Neural cell (in vitro differentiated cells): Measurements from ENCODE around the gene CYP3A4. TPM values are rescaled to one million over a fixed set of nuclear protein-coding genes. Genes with fewer than 3 reads are reported as not detected.

ENCODE experiments used
- H2AFZ ChIP-seq: fragments of 200-600, 300-800 bp; sonication (generic), shearing (Covaris generic); 2 replicates; pipeline ENCODE4 v1.6.0; 2014; ENCODE audit warnings: low read depth, mild to moderate bottlenecking, antibody characterized with exemption, low read length, moderate library complexity
- H3F3A ChIP-seq: fragments of 200-600 bp; shearing (Covaris generic); 2 replicates; pipeline ENCODE4 v1.6.1; 2016; ENCODE audit warnings: mild to moderate bottlenecking, moderate library complexity, mixed read lengths, antibody characterized with exemption, low read length; ENCODE audit not compliant: insufficient read depth, poor library complexity, severe bottlenecking
- H3K27ac ChIP-seq: fragments of 200-600, 300-800 bp; sonication (generic), shearing (Covaris generic); 2 replicates; pipeline ENCODE4 v1.5.1; 2014; ENCODE audit warnings: mild to moderate bottlenecking, low read length, moderate library complexity
- H3K27me3 ChIP-seq: fragments of 300-800, 200-600 bp; sonication (generic), shearing (Covaris generic); 2 replicates; pipeline ENCODE4 v1.6.0; 2014; ENCODE audit warnings: mild to moderate bottlenecking, low read depth, low read length, moderate library complexity; ENCODE audit not compliant: insufficient read depth
- H3K36me3 ChIP-seq: fragments of 300-800, 200-600 bp; sonication (generic), shearing (Covaris generic); 2 replicates; pipeline ENCODE4 v1.5.1; 2014; ENCODE audit warnings: mild to moderate bottlenecking, antibody characterized with exemption, low read length, moderate library complexity; ENCODE audit not compliant: insufficient read depth
- H3K4me2 ChIP-seq: fragments of 300-800, 200-600 bp; sonication (generic), shearing (Covaris generic); 2 replicates; pipeline ENCODE4 v1.6.0; 2014; ENCODE audit warnings: mild to moderate bottlenecking, low read length
- H3K4me3 ChIP-seq: fragments of 300-800, 200-600 bp; sonication (generic), shearing (Covaris generic); 2 replicates; pipeline ENCODE4 v1.5.1; 2014; ENCODE audit warnings: mild to moderate bottlenecking, low read length, moderate library complexity
- H3K79me2 ChIP-seq: fragments of 200-600 bp; shearing (Covaris generic); replicated peaks from 2 replicates; pipeline ENCODE4 v1.6.0; 2014; ENCODE audit warnings: mild to moderate bottlenecking, low read length, moderate library complexity; ENCODE audit not compliant: insufficient read depth
- H3K9ac ChIP-seq: fragments of 300-800, 200-600 bp; sonication (generic), shearing (Covaris generic); 2 replicates; pipeline ENCODE4 v1.6.1; 2016; ENCODE audit warnings: mild to moderate bottlenecking, low read length, mixed read lengths
- H3K9me2 ChIP-seq: fragments of 200-600 bp; shearing (Covaris generic); 2 replicates; pipeline ENCODE4 v1.6.1; 2016; ENCODE audit warnings: mild to moderate bottlenecking, low read length, mixed read lengths; ENCODE audit not compliant: insufficient read depth
- H3K9me3 ChIP-seq: fragments of 200-600, 300-800 bp; sonication (generic), shearing (Covaris generic); 2 replicates; pipeline ENCODE4 v1.6.1; 2016; ENCODE audit warnings: mild to moderate bottlenecking, mixed run types, low read length, moderate library complexity, mixed read lengths
- H4K20me1 ChIP-seq: fragments of 200-600 bp; shearing (Covaris generic); 2 replicates; pipeline ENCODE4 v1.6.1; 2016; ENCODE audit warnings: mild to moderate bottlenecking, mixed run types; ENCODE audit not compliant: insufficient read depth
- CTCF ChIP-seq: fragments of 450-650 bp; IDR thresholded peaks from 2 replicates; pipeline ENCODE4 v1.5.1; 2014; ENCODE audit warnings: antibody characterized with exemption, mild to moderate bottlenecking, moderate library complexity; ENCODE audit not compliant: poor library complexity, severe bottlenecking
- EP300 ChIP-seq: fragments of 450-650 bp; conservative IDR thresholded peaks from 2 replicates; pipeline ENCODE4 v1.6.1; 2014; ENCODE audit warnings: antibody characterized with exemption, mild to moderate bottlenecking, moderate library complexity; ENCODE audit not compliant: poor library complexity, severe bottlenecking
- EZH2 ChIP-seq: fragments of 200-600, 300-800 bp; shearing (Covaris generic), sonication (generic); IDR thresholded peaks from 2 replicates; pipeline ENCODE4 v1.6.1; 2014; ENCODE audit warnings: antibody characterized with exemption, low read length, borderline replicate concordance, mild to moderate bottlenecking; ENCODE audit not compliant: insufficient read depth, poor library complexity, severe bottlenecking
- MXI1 ChIP-seq: fragments of 450-650 bp; conservative IDR thresholded peaks from 2 replicates; pipeline ENCODE4 v1.6.1; 2014; ENCODE audit warnings: antibody characterized with exemption, mild to moderate bottlenecking; ENCODE audit not compliant: poor library complexity, severe bottlenecking
- POLR2AphosphoS5 ChIP-seq: IDR thresholded peaks from 2 replicates; pipeline ENCODE4 v1.6.1; 2012
- RAD21 ChIP-seq: fragments of 450-650 bp; conservative IDR thresholded peaks from 2 replicates; pipeline ENCODE4 v1.6.1; 2014; ENCODE audit warnings: antibody characterized with exemption, mild to moderate bottlenecking, moderate library complexity
- REST ChIP-seq: IDR thresholded peaks from 2 replicates; pipeline ENCODE4 v1.6.1; 2012; ENCODE audit warnings: borderline replicate concordance
- SMC3 ChIP-seq: fragments of 450-650 bp; conservative IDR thresholded peaks from 2 replicates; pipeline ENCODE4 v1.6.1; 2014; ENCODE audit warnings: antibody characterized with exemption, mild to moderate bottlenecking, moderate library complexity; ENCODE audit not compliant: poor library complexity
- TAF1 ChIP-seq: IDR thresholded peaks from 2 replicates; pipeline ENCODE4 v1.6.1; 2012; ENCODE audit warnings: low read depth
- polyA plus RNA-seq: library from polyadenylated mRNA; depleted of rRNA; stranded (reverse); fragments of >200 nt; gene quantifications from 2 replicates; pipeline ENCODE4 v1.2.3, GENCODE V29; 2014

The CYP3A4 gene
- polyA plus RNA-seq, 1 donor from 2014 or later, result not detected

GRCh38 chr7:99828811-99829210, 44.8 kb upstream of the CYP3A4 start:
- Histone ChIP-seq H3K36me3 (no peaks in the 10 kb centered on the region), H3K27ac (no peak overlapping the region), H2AFZ (no peak overlapping the region), H3K9me2 (no peaks in the 10 kb centered on the region), H3F3A (no peaks in the 10 kb centered on the region), H3K4me2 (no peak overlapping the region), H4K20me1 (no peaks in the 10 kb centered on the region), H3K79me2 (no peaks in the 10 kb centered on the region), H3K9ac (no peak overlapping the region), H3K4me3 (no peak overlapping the region), H3K9me3 (no peaks in the 10 kb centered on the region), H3K27me3 (no peaks in the 10 kb centered on the region)
- TF ChIP-seq TAF1 (no peak), RAD21 (no peak), EZH2 (no peak), POLR2AphosphoS5 (no peak), MXI1 (no peak), EP300 (no peak), CTCF (no peak), REST (no peak), SMC3 (no peak)

DNA sequence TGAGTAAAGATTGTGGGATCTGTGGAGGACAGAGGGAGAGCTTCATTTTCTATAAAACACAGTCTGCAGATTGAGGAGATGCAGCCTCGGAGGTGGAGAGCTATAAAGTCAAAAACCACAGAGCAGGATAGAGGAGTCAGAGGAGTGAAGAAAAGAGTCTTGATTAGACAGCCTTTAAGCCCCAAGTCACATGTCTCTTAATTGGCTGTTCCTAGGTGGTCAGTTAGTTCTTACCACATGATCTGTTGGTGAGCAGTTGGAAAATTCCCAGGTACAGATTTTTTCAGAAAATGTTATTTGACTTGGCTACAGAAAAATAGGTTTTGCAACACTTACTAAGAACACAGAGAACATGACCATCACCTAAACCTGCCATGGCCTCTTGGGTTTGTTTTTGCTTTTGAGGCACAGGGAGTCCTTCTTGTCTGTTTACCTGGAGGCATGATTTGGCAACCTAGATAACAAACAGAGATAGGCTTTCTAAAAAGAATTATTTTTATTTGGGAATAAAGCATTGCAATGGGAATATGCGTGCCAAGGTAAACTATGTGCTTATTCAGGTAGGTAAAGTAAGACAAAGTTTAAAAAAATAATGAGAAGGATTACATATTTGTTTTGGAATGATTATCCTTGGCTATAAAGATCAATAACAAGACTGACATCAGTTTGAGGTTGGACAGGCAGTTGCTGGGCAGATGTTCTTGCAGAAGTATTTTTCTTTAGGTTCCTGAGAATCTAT, 43.2 kb upstream of the CYP3A4 start:
- Histone ChIP-seq H3K4me2 (no peak overlapping the region), H3K9ac (no peak overlapping the region), H3K4me3 (no peak overlapping the region), H3K27me3 (no peaks in the 10 kb centered on the region), H3K9me2 (no peaks in the 10 kb centered on the region), H3K9me3 (no peaks in the 10 kb centered on the region), H3F3A (no peaks in the 10 kb centered on the region), H3K79me2 (no peaks in the 10 kb centered on the region), H3K27ac (no peak overlapping the region), H4K20me1 (no peaks in the 10 kb centered on the region), H2AFZ (no peak overlapping the region), H3K36me3 (no peaks in the 10 kb centered on the region)
- TF ChIP-seq CTCF, result no peak
- no peak for TF ChIP-seq MXI1
- TF ChIP-seq EZH2, result no peak
- TF ChIP-seq REST, result no peak
- no peak for TF ChIP-seq EP300
- no peak for TF ChIP-seq POLR2AphosphoS5
- TF ChIP-seq SMC3, result no peak
- TF ChIP-seq TAF1, result no peak
- no peak for TF ChIP-seq RAD21
